HEK293 (cell line): ENCODE measurements around the gene SLC6A4.

Source experiments
- CTCF ChIA-PET: fragments of 350-600 bp; formaldehyde crosslinking; extraction: SDS; loops from one replicate; lab custom pipeline; 2021; ENCODE audit warnings: antibody characterized with exemption; lab: Yijun Ruan, JAX
- POLR2A ChIA-PET: fragments of 300-600 bp; formaldehyde crosslinking; extraction: SDS; loops from one replicate; lab custom pipeline; 2020; ENCODE audit warnings: antibody characterized with exemption, inconsistent platforms; lab: Yijun Ruan, JAX
- H3K27ac ChIP-seq: fragments of 200-500 bp; sonication (Bioruptor generic); 2 replicates; pipeline ENCODE4 v1.5.1; 2014; ENCODE audit warnings: low read depth, low read length, control low read depth, inconsistent platforms; ENCODE audit errors: extremely low read depth
- H3K36me3 ChIP-seq, 2 experiments: fragments of 200-500 bp in 1 of 2; sonication (Bioruptor generic) in 1 of 2; 1 replicate in 1 of 2; 2 replicates in 1 of 2; pipeline ENCODE4 v1.5.1; 2014 to 2017; ENCODE audit warnings: inconsistent platforms in 2 of 2, low read length in 2 of 2; ENCODE audit not compliant: control insufficient read depth in 2 of 2, insufficient read depth in 1 of 2
- H3K4me1 ChIP-seq: fragments of 200-500 bp; sonication (Bioruptor generic); 2 replicates; pipeline ENCODE4 v1.5.1; 2014; ENCODE audit warnings: mild to moderate bottlenecking, low read length, inconsistent platforms; ENCODE audit not compliant: control insufficient read depth, insufficient read depth
- H3K4me3 ChIP-seq: 2 replicates; pipeline ENCODE4 v1.5.1; 2011; ENCODE audit warnings: low read depth, mild to moderate bottlenecking, control low read depth, low read length, moderate library complexity
- H3K9me3 ChIP-seq: fragments of 200-500 bp; sonication (Bioruptor generic); 2 replicates; pipeline ENCODE4 v1.5.1; 2014; ENCODE audit warnings: low read depth, low read length, inconsistent platforms; ENCODE audit not compliant: control insufficient read depth, insufficient read depth
- ATF2 ChIP-seq: fragments of 450-650 bp; formaldehyde crosslinking; IDR thresholded peaks from 2 replicates; pipeline ENCODE4 v1.5.1; 2016; ENCODE audit warnings: missing biosample characterization, missing genetic modification characterization, low read depth
- GLI2 ChIP-seq: fragments of 450-650 bp; formaldehyde crosslinking; IDR thresholded peaks from 2 replicates; pipeline ENCODE4; 2017; ENCODE audit warnings: missing biosample characterization, missing genetic modification characterization, low read depth, borderline replicate concordance
- GLIS1 ChIP-seq: fragments of 450-650 bp; formaldehyde crosslinking; IDR thresholded peaks from 2 replicates; pipeline ENCODE4 v1.5.1; 2016; ENCODE audit warnings: missing biosample characterization, missing genetic modification characterization
- ZNF121 ChIP-seq: fragments of 450-650 bp; formaldehyde crosslinking; IDR thresholded peaks from 2 replicates; pipeline ENCODE4 v1.5.1; 2016; ENCODE audit warnings: missing biosample characterization, missing genetic modification characterization
- ZNF23 ChIP-seq: fragments of 450-650 bp; formaldehyde crosslinking; IDR thresholded peaks from 2 replicates; pipeline ENCODE4 v1.5.1; 2016; ENCODE audit warnings: missing biosample characterization, missing genetic modification characterization, borderline replicate concordance
- ZNF26 ChIP-seq: fragments of 450-650 bp; formaldehyde crosslinking; IDR thresholded peaks from 2 replicates; pipeline ENCODE4 v1.5.1; 2016; ENCODE audit warnings: missing biosample characterization, missing genetic modification characterization
- ZNF335 ChIP-seq: fragments of 450-650 bp; formaldehyde crosslinking; conservative IDR thresholded peaks from 2 replicates; pipeline ENCODE4 v1.5.1; 2016; ENCODE audit warnings: missing biosample characterization, missing genetic modification characterization
- ZNF362 ChIP-seq: fragments of 450-650 bp; formaldehyde crosslinking; IDR thresholded peaks from 2 replicates; pipeline ENCODE4 v1.5.1; 2016; ENCODE audit warnings: missing biosample characterization, missing genetic modification characterization
- ZNF529 ChIP-seq: fragments of 450-650 bp; formaldehyde crosslinking; IDR thresholded peaks from 2 replicates; pipeline ENCODE4 v1.5.1; 2017; ENCODE audit warnings: missing genetic modification characterization, missing biosample characterization; ENCODE audit not compliant: insufficient replicate concordance
- ZNF544 ChIP-seq: fragments of 450-650 bp; formaldehyde crosslinking; IDR thresholded peaks from 2 replicates; pipeline ENCODE4 v1.5.0; 2017; ENCODE audit warnings: missing biosample characterization, missing genetic modification characterization
- ZNF610 ChIP-seq: fragments of 450-650 bp; formaldehyde crosslinking; IDR thresholded peaks from 2 replicates; pipeline ENCODE4 v1.5.1; 2016; ENCODE audit warnings: missing biosample characterization, missing genetic modification characterization, borderline replicate concordance
- ZNF626 ChIP-seq: fragments of 450-650 bp; sonication (Bioruptor Pico); formaldehyde crosslinking; IDR thresholded peaks from 2 replicates; pipeline ENCODE4 v1.5.1; 2018; ENCODE audit warnings: missing biosample characterization, missing genetic modification characterization, inconsistent platforms
- ZNF629 ChIP-seq: fragments of 450-650 bp; formaldehyde crosslinking; IDR thresholded peaks from 2 replicates; pipeline ENCODE4 v1.5.1; 2017; ENCODE audit warnings: missing biosample characterization, missing genetic modification characterization
- ZNF776 ChIP-seq: fragments of 450-650 bp; formaldehyde crosslinking; IDR thresholded peaks from 2 replicates; pipeline ENCODE4 v1.5.0; 2017; ENCODE audit warnings: missing biosample characterization, missing genetic modification characterization, borderline replicate concordance
- ZSCAN16 ChIP-seq: fragments of 450-650 bp; formaldehyde crosslinking; IDR thresholded peaks from 2 replicates; pipeline ENCODE4 v1.5.1; 2016; ENCODE audit warnings: missing biosample characterization, missing genetic modification characterization

SLC6A4 gene

GRCh38 chr17:30196504-30196903 lies 39.0 kb downstream of the SLC6A4 start (continued):
- TF ChIP-seq ATF2 (tag by site-specific recombination): no peak
- no peak for TF ChIP-seq GLIS1 (tag by site-specific recombination)
- TF ChIP-seq ZNF26 (tag by site-specific recombination): no peak

GRCh38 chr17:30191072-30191471 lies 44.4 kb downstream of the SLC6A4 start:
- Histone ChIP-seq H3K9me3 (no peaks in the 10 kb centered on the region), H3K27ac (no peak overlapping the region), H3K36me3 (peaks cover 7 to 10% of the 10 kb centered on the region in 2 experiments)
- CTCF ChIA-PET: interaction anchor here (1.0 kb wide), 1 partner anchor 149 kb away, joined by 3 read pairs; no protein-coding TSS in a partner anchor
- no peak for TF ChIP-seq ZNF335 (tag by site-specific recombination)
- no peak for TF ChIP-seq ZNF544 (tag by site-specific recombination)
- no peak for TF ChIP-seq ZNF121 (tag by site-specific recombination)
- TF ChIP-seq ZNF23 (tag by site-specific recombination): no peak
- TF ChIP-seq, all 188 proteins: peak for 0
- Histone ChIP-seq H3K4me3 (no peak overlapping the region), H3K4me1 (no peaks in the 10 kb centered on the region)
- POLR2A ChIA-PET: interaction anchor here (0.6 kb wide), 1 partner anchor 772 kb away, joined by 7 read pairs; no protein-coding TSS in a partner anchor

DNA sequence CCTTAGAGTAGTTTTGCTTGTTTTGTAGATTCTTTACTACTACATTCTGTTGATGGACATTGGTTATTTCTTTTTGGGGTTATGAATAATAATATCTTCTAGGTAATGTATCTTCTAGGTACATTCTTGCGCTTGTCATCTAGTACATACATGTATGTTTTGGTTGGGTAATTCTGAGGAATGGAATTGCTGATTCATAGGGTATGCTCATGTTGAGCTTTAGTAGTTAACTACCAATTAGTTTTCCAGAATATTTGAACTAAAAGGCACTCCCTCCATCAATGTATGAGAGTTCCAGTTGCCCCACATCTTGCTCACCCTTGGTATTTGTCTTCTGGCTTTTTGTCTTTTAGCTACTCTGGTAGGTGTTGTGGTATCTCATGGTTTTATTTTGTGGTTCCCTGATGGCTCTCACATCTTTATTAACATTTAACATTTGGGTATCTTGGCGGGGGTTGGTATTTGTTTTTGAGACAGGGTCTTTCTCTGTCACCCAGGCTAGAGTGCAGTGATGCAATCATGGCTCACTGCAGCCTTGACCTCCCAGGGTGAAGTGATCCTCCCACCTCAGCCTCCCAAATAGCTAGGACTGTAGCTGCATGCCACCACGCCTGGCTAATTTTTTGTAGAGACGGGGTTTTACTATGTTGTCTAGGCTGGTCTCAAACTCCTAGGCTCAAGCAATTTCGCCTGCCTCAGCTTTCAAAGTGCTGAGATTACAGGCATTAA lies 47.1 kb downstream of the SLC6A4 start:
- CTCF ChIA-PET: interaction anchor here (0.6 to 1.4 kb wide), 4 partner anchors 63 to 148 kb away, joined by 3 to 4 read pairs (median 4); no protein-coding TSS in a partner anchor
- POLR2A ChIA-PET: interaction anchor here (0.7 kb wide), 1 partner anchor 17 kb away, joined by 5 read pairs; no protein-coding TSS in a partner anchor

GRCh38 chr17:30187573-30187972 lies 47.9 kb downstream of the SLC6A4 start:
- CTCF ChIA-PET: interaction anchor here (0.6 to 1.4 kb wide), 4 partner anchors 62 to 119 kb away, joined by 3 to 4 read pairs (median 4); no protein-coding TSS in a partner anchor
- H3K4me3 ChIP-seq: no peak overlapping the region
- no peaks in the 10 kb centered on the region for H3K9me3 ChIP-seq
- peaks cover 39 to 44% of the 10 kb centered on the region in 2 experiments for H3K36me3 ChIP-seq
- POLR2A ChIA-PET: no interaction called here
- H3K27ac ChIP-seq: no peak overlapping the region
- TF ChIP-seq ZNF626 (no peak), ZNF529 (tag by site-specific recombination) (no peak), ATF2 (tag by site-specific recombination) (no peak), ZNF629 (tag by site-specific recombination) (peak; percentile 53), ZNF362 (peak; percentile 72; the same call in 1 of the 2 replicates), ZNF776 (tag by site-specific recombination) (no peak), GLI2 (tag by site-specific recombination) (no peak)
- H3K4me1 ChIP-seq: no peaks in the 10 kb centered on the region

More for the DNA sequence above, 47.1 kb downstream of the SLC6A4 start:
- TF ChIP-seq ZSCAN16 (tag by site-specific recombination) (no peak), GLIS1 (tag by site-specific recombination) (peak; percentile 71), ZNF610 (tag by site-specific recombination) (no peak)
- H3K9me3 ChIP-seq: no peaks in the 10 kb centered on the region
- H3K27ac ChIP-seq: no peak overlapping the region
- H3K4me3 ChIP-seq: no peak overlapping the region
- H3K36me3 ChIP-seq: peaks cover 34 to 36% of the 10 kb centered on the region in 2 experiments
- no peaks in the 10 kb centered on the region for H3K4me1 ChIP-seq
